Mesothelial cell of epicardium (in vitro differentiated cells): Measurements from ENCODE around the gene RNASEH2A. TPM values are rescaled to one million over a fixed set of nuclear protein-coding genes. Genes with fewer than 3 reads are reported as not detected.

Experiments used
- DNase-seq, 2 experiments: peaks; one replicate each; pipeline ENCODE4 v3.0.0; 2021; ENCODE audit warnings: low spot score in 2 of 2; ENCODE audit not compliant: unreplicated experiment in 2 of 2
- H3K27ac Mint-ChIP-seq: 2 replicates; pipeline ENCODE4 v1.8.0; 2021; ENCODE audit warnings: mixed read lengths
- H3K27me3 Mint-ChIP-seq: 2 replicates; pipeline ENCODE4 v1.8.0; 2021; ENCODE audit warnings: low read depth, mixed read lengths
- H3K36me3 Mint-ChIP-seq: 2 replicates; pipeline ENCODE4 v1.8.0; 2021; ENCODE audit warnings: mixed read lengths
- H3K4me1 Mint-ChIP-seq: 2 replicates; pipeline ENCODE4 v1.8.0; 2021; ENCODE audit warnings: mixed read lengths
- H3K4me3 Mint-ChIP-seq: 2 replicates; pipeline ENCODE4 v1.8.0; 2021; ENCODE audit warnings: mild to moderate bottlenecking, moderate library complexity, mixed read lengths
- H3K9me3 Mint-ChIP-seq: 2 replicates; pipeline ENCODE4 v1.8.0; 2021; ENCODE audit warnings: mixed read lengths
- CTCF ChIP-seq: fragments of 200-600 bp; sonication (generic); IDR thresholded peaks from one replicate; pipeline ENCODE4 v1.5.0; 2021; ENCODE audit warnings: antibody characterized with exemption; ENCODE audit not compliant: unreplicated experiment
- total RNA-seq: library from RNA; stranded (reverse); gene quantifications from 3 replicates; pipeline ENCODE4 v1.2.1, GENCODE V29; 2021

Gene RNASEH2A
- total RNA-seq, 1 donor from 2014 or later: 22.7 TPM

GRCh38 chr19:12784394-12784870 is 22.0 kb upstream of the RNASEH2A start:
- Mint-ChIP-seq H3K4me3 (no peak overlapping the region), H3K27ac (no peak overlapping the region), H3K4me1 (peaks cover 26% of the 10 kb centered on the region), H3K27me3 (no peaks in the 10 kb centered on the region), H3K36me3 (no peaks in the 10 kb centered on the region), H3K9me3 (no peaks in the 10 kb centered on the region)
- no peak for TF ChIP-seq CTCF
- no peak for DNase-seq

GRCh38 chr19:12784871-12785430 is 21.4 kb upstream of the RNASEH2A start:
- H3K36me3 Mint-ChIP-seq: no peaks in the 10 kb centered on the region
- no peak for TF ChIP-seq CTCF
- no peaks in the 10 kb centered on the region for H3K9me3 Mint-ChIP-seq
- no peak for DNase-seq
- peaks cover 23% of the 10 kb centered on the region for H3K4me1 Mint-ChIP-seq
- H3K27me3 Mint-ChIP-seq: no peaks in the 10 kb centered on the region
- no peak overlapping the region for H3K4me3 Mint-ChIP-seq
- no peak overlapping the region for H3K27ac Mint-ChIP-seq

- TF ChIP-seq CTCF: no peak
- Mint-ChIP-seq H3K4me1 (peaks cover 27% of the 10 kb centered on the region), H3K27ac (no peak overlapping the region), H3K36me3 (no peaks in the 10 kb centered on the region), H3K4me3 (no peak overlapping the region), H3K9me3 (no peaks in the 10 kb centered on the region), H3K27me3 (no peaks in the 10 kb centered on the region)
- no peak for DNase-seq
Observed at GRCh38 chr19:12785431-12786031, 20.9 kb upstream of the RNASEH2A start.

- no peak for DNase-seq
- Mint-ChIP-seq H3K4me1 (peaks cover 34% of the 10 kb centered on the region), H3K9me3 (no peaks in the 10 kb centered on the region), H3K4me3 (no peak overlapping the region), H3K36me3 (no peaks in the 10 kb centered on the region), H3K27ac (peak overlapping the region; percentile 68), H3K27me3 (no peaks in the 10 kb centered on the region)
- no peak for TF ChIP-seq CTCF
Observed at GRCh38 chr19:12786141-12786870, 20.1 kb upstream of the RNASEH2A start.

- no peak overlapping the region for H3K4me3 Mint-ChIP-seq
- H3K27ac Mint-ChIP-seq: peak overlapping the region; percentile 68
- peaks cover 34% of the 10 kb centered on the region for H3K4me1 Mint-ChIP-seq
- H3K27me3 Mint-ChIP-seq: no peaks in the 10 kb centered on the region
- no peak for TF ChIP-seq CTCF
- H3K9me3 Mint-ChIP-seq: no peaks in the 10 kb centered on the region
- DNase-seq: no peak
- no peaks in the 10 kb centered on the region for H3K36me3 Mint-ChIP-seq
Observed at GRCh38 chr19:12786952-12787351, 19.4 kb upstream of the RNASEH2A start.
